Pancreas (tissue), 10 donors: ENCODE measurements around the gene ASB6. TPM values are rescaled to one million over a fixed set of nuclear protein-coding genes. Genes with fewer than 3 reads are reported as not detected.

ENCODE experiments used
- ATAC-seq, 4 donors: fragments of 200-7000 bp; cut with Tn5 transposase; one replicate each; pipeline versions ENCODE4 v1.8.0 to v1.9.1; 2020; ENCODE audit warnings: mild to moderate bottlenecking in 4 of 4, moderate library complexity in 4 of 4
- DNase-seq, 6 donors: peaks; one replicate each; pipeline ENCODE4 v3.0.0-alpha.2; 2020
- FAIRE-seq: peaks from 2 replicates; lab custom pipeline; 2012; peaks lifted over from hg19 to GRCh38; lab: Jason Lieb, UNC
- H3K27ac ChIP-seq, 4 donors: fragments of 200-600 bp; sonication (generic); 1 replicate in 3 of 4; 2 replicates in 1 of 4; pipeline versions ENCODE4 v1.5.0 to v1.8.0; 2020
- H3K27me3 ChIP-seq, 4 donors: fragments of 200-600 bp; one replicate each; pipeline ENCODE4 v1.8.0; 2021
- H3K36me3 ChIP-seq, 3 donors: fragments of 200-600 bp; sonication (generic) in 1 of 3; one replicate each; pipeline versions ENCODE4 v1.5.0 to v1.8.0; 2020 to 2021
- H3K4me1 ChIP-seq, 3 donors: fragments of 200-600 bp; one replicate each; pipeline ENCODE4 v1.8.0; 2021
- H3K4me3 ChIP-seq, 4 donors: fragments of 200-600 bp; sonication (generic) in 2 of 4; one replicate each; pipeline versions ENCODE4 v1.5.0 to v1.8.0; 2020 to 2021
- H3K9me3 ChIP-seq, 4 donors: fragments of 200-600 bp; one replicate each; pipeline ENCODE4 v1.8.0; 2021
- CTCF ChIP-seq, 4 donors: fragments of 200-600 bp; sonication (generic) in 3 of 4; IDR thresholded peaks; one replicate each; pipeline versions ENCODE4 v1.5.0 to v1.8.0; 2021; ENCODE audit warnings: antibody characterized with exemption in 4 of 4
- WGBS, 2 donors: extraction: QIAGEN DNeasy Blood & Tissue Kit; methylation state at CpG; one replicate each; pipeline ENCODE4 v1.1.7; 2013; 5-methylcytosine and 5-hydroxymethylcytosine counted together
- intact Hi-C, 3 donors: fragments of 100-400 bp; cut with DNase I; formaldehyde crosslinking; loops; one replicate each; pipeline versions ENCODE4 v1.11.1 to v1.14.2; 2022
- polyA plus RNA-seq, 2 donors: library from polyadenylated mRNA; stranded (reverse); fragments of 200-250 nt; gene quantifications; one replicate each; pipeline ENCODE4 v1.2.3, GENCODE V29; 2013
- total RNA-seq, 6 donors: library from RNA; stranded (reverse); fragmentation: NEBNext Ultra II Directional in 4 of 6; extraction: Animal tissue kit (Norgen Biotek cat#: 25700) in 4 of 6; gene quantifications; one replicate each; pipeline versions ENCODE4 v1.2.1 to v1.2.4, GENCODE V29; 2021 to 2023
- donor health status: healthy with polysubstance abuse.
- donor health status: DM: no; HTN: no; CAD: no; lungs with moderate emphysema.
- donor health status: DM: no; HTN: no; CAD: no.
- donor health status: control.
- donor health status: control.
- donor health status: Bipolar disorder and iron deficiency.
- donor health status: DM: yes; HTN: yes; CAD: no.
- donor health status: DM: no; HTN: no; CAD: no.
- donor health status: DM: no; HTN: no; CAD: no.
- donor health status: DM: yes; HTN: yes; CAD: no.

The ASB6 gene
- total and polyA plus RNA-seq, 8 donors, result 6.3 to 23.7 (median 9.0) TPM

- no peak for TF ChIP-seq CTCF (IDR thresholded peaks at IDR 0.05)
- Histone ChIP-seq H3K4me3 (no peak overlapping the region), H3K9me3 (no peaks in the 10 kb centered on the region), H3K27me3 (no peaks in the 10 kb centered on the region), H3K27ac (no peak overlapping the region), H3K36me3 (no peaks in the 10 kb centered on the region), H3K4me1 (no peaks in the 10 kb centered on the region)
- intact Hi-C loops, result loop anchor here in 1 of 3 donors (5.0 kb wide), 1 partner anchor 135 kb away; no protein-coding TSS in a partner anchor
- ATAC-seq, result no peak
- DNase-seq, result no peak
- FAIRE-seq, result no peak
- 85 to 92% methylated on average over 10 of the region's 10 CpGs for WGBS, 2 donors
Observed at GRCh38 chr9:129647635-129648034, 5.7 kb upstream of the ASB6 start.

GRCh38 chr9:129646654-129647053 is 4.7 kb upstream of the ASB6 start:
- no peak for FAIRE-seq

GRCh38 chr9:129646252-129646651 is 4.3 kb upstream of the ASB6 start:
- no peak overlapping the region for H3K4me3 ChIP-seq
- FAIRE-seq (no peak), DNase-seq (no peak), ATAC-seq (no peak)
- no peak overlapping the region for H3K27ac ChIP-seq
- intact Hi-C loops, result loop anchor here in 1 of 3 donors (5.0 kb wide), 1 partner anchor 136 kb away; no protein-coding TSS in a partner anchor
- H3K36me3 ChIP-seq, result no peaks in the 10 kb centered on the region
- WGBS, 2 donors, result 75 to 86% methylated on average over 12 of the region's 12 CpGs
- no peaks in the 10 kb centered on the region for H3K27me3 ChIP-seq
- TF ChIP-seq CTCF (IDR thresholded peaks at IDR 0.05), result no peak
- no peaks in the 10 kb centered on the region for H3K9me3 ChIP-seq
- H3K4me1 ChIP-seq, result no peaks in the 10 kb centered on the region

More at GRCh38 chr9:129646654-129647053, 4.7 kb upstream of the ASB6 start:
- no peak for TF ChIP-seq CTCF (IDR thresholded peaks at IDR 0.05)
- no peak for DNase-seq
- Histone ChIP-seq H3K27me3 (no peaks in the 10 kb centered on the region), H3K36me3 (no peaks in the 10 kb centered on the region), H3K27ac (no peak overlapping the region), H3K4me1 (no peaks in the 10 kb centered on the region), H3K9me3 (no peaks in the 10 kb centered on the region), H3K4me3 (no peak overlapping the region)
- no peak for ATAC-seq
- intact Hi-C loops, result loop anchor here in 1 of 3 donors (5.0 kb wide), 1 partner anchor 136 kb away; no protein-coding TSS in a partner anchor
- 90 to 93% methylated on average over 7 of the region's 7 CpGs for WGBS, 2 donors

GRCh38 chr9:129644902-129645301 is 3.0 kb upstream of the ASB6 start:
- ATAC-seq, result no peak
- H3K36me3 ChIP-seq, result no peaks in the 10 kb centered on the region
- WGBS, 2 donors, result 63 to 66% methylated on average over 17 of the region's 17 CpGs
- H3K27ac ChIP-seq, result no peak overlapping the region
- FAIRE-seq, result no peak
- no peak for DNase-seq
- no peak for TF ChIP-seq CTCF (IDR thresholded peaks at IDR 0.05)
- no peaks in the 10 kb centered on the region for H3K9me3 ChIP-seq
- intact Hi-C loops, result loop anchor here in 2 of 3 donors (5.0 kb wide), 2 partner anchors 137 to 147 kb away; no protein-coding TSS in a partner anchor
- H3K4me3 ChIP-seq, result no peak overlapping the region
- peaks cover 7 to 13% (median 13%) of the 10 kb centered on the region in 3 donors for H3K4me1 ChIP-seq
- H3K27me3 ChIP-seq, result no peaks in the 10 kb centered on the region

GRCh38 chr9:129644365-129644764 is 2.4 kb upstream of the ASB6 start:
- Histone ChIP-seq H3K9me3 (no peaks in the 10 kb centered on the region), H3K4me3 (no peak overlapping the region), H3K27me3 (no peaks in the 10 kb centered on the region), H3K4me1 (peaks cover 12 to 18% (median 17%) of the 10 kb centered on the region in 3 donors), H3K36me3 (no peaks in the 10 kb centered on the region), H3K27ac (no peak overlapping the region)
- FAIRE-seq (no peak), DNase-seq (no peak), ATAC-seq (no peak)
- intact Hi-C loops, result loop anchor here in 1 of 3 donors (5.0 kb wide), 1 partner anchor 148 kb away; no protein-coding TSS in a partner anchor
- TF ChIP-seq CTCF (IDR thresholded peaks at IDR 0.05), result no peak
- WGBS, 2 donors, result 58% methylated on average over 11 of the region's 11 CpGs
